K562 (cell line): ENCODE data around the gene FCHO1. TPM values are rescaled to one million over a fixed set of nuclear protein-coding genes. Genes with fewer than 3 reads are reported as not detected.

Experiments used
- CHD4 ChIP-seq: fragments of 200-600 bp; sonication (generic); IDR thresholded peaks from 3 replicates; pipeline ENCODE4 v1.6.1; 2012; ENCODE audit warnings: low read depth, mild to moderate bottlenecking, mixed read lengths, low read length, inconsistent platforms; ENCODE audit not compliant: insufficient read depth, insufficient replicate concordance, poor library complexity, severe bottlenecking
- E2F6 ChIP-seq, 2 experiments: IDR thresholded peaks; 2 replicates each; pipeline ENCODE4 v1.6.1; 2011; ENCODE audit warnings: borderline replicate concordance in 1 of 2, control low read depth in 1 of 2, low read depth in 1 of 2, low read length in 1 of 2, mild to moderate bottlenecking in 1 of 2, mixed read lengths in 1 of 2, moderate library complexity in 1 of 2; ENCODE audit not compliant: insufficient read depth in 1 of 2, insufficient read length in 1 of 2, poor library complexity in 1 of 2, severe bottlenecking in 1 of 2; ENCODE audit errors: extremely low read depth in 1 of 2
- FIP1L1 ChIP-seq: fragments of 200-400 bp; formaldehyde crosslinking; IDR thresholded peaks from 2 replicates; pipeline ENCODE4 v1.6.1; 2018; ENCODE audit warnings: mild to moderate bottlenecking, low read depth, low read length; ENCODE audit not compliant: poor library complexity, severe bottlenecking
- FOXP4 ChIP-seq: sonication (generic); formaldehyde crosslinking; IDR thresholded peaks from 2 replicates; pipeline ENCODE4 v1.8.0; 2022; ENCODE audit warnings: mild to moderate bottlenecking, missing genetic modification reagents, borderline replicate concordance
- GATA2 ChIP-seq: sonication (generic); formaldehyde crosslinking; IDR thresholded peaks from 2 replicates; pipeline ENCODE4 v1.4.0; 2020; ENCODE audit warnings: mild to moderate bottlenecking, missing genetic modification reagents
- HDAC3 ChIP-seq: fragments of 450-650 bp; IDR thresholded peaks from 2 replicates; pipeline ENCODE4 v1.6.1; 2018; ENCODE audit warnings: borderline replicate concordance, mild to moderate bottlenecking, moderate library complexity; ENCODE audit not compliant: partially characterized antibody
- HDAC8 ChIP-seq: fragments of 450-650 bp; IDR thresholded peaks from 2 replicates; pipeline ENCODE4 v1.6.1; 2016; ENCODE audit warnings: mild to moderate bottlenecking, missing genetic modification characterization, moderate library complexity, missing compliant biosample characterization
- MCM5 ChIP-seq: fragments of 450-650 bp; IDR thresholded peaks from 2 replicates; pipeline ENCODE4 v1.6.1; 2016; ENCODE audit warnings: low read depth
- NFIX ChIP-seq: fragments of 250-450 bp; sonication (Bioruptor Pico); IDR thresholded peaks from 2 replicates; pipeline ENCODE4 v1.4.0; 2020; ENCODE audit warnings: low read depth, mild to moderate bottlenecking, moderate library complexity
- PTBP1 ChIP-seq: fragments of 200-400 bp; formaldehyde crosslinking; IDR thresholded peaks from 2 replicates; pipeline ENCODE4 v1.6.1; 2017; ENCODE audit warnings: low read depth, low read length
- THRA ChIP-seq: fragments of 450-650 bp; IDR thresholded peaks from 2 replicates; pipeline ENCODE4 v1.6.1; 2017; ENCODE audit warnings: mild to moderate bottlenecking, moderate library complexity
- TOE1 ChIP-seq, 2 experiments: fragments of 450-650 bp in 1 of 2; sonication (generic) in 1 of 2; formaldehyde crosslinking in 1 of 2; IDR thresholded peaks; 2 replicates each; pipeline versions ENCODE4 v1.7.1 to v1.8.0; 2016 to 2022; ENCODE audit warnings: borderline replicate concordance in 2 of 2, mild to moderate bottlenecking in 2 of 2, antibody characterized with exemption in 1 of 2, inconsistent platforms in 1 of 2, low read depth in 1 of 2, missing genetic modification reagents in 1 of 2, moderate library complexity in 1 of 2
- ZBTB8A ChIP-seq: fragments of 450-650 bp; IDR thresholded peaks from 2 replicates; pipeline ENCODE4 v1.6.1; 2018; ENCODE audit warnings: mild to moderate bottlenecking, moderate library complexity; ENCODE audit not compliant: partially characterized antibody
- ZFP30 ChIP-seq: fragments of 250-450 bp; sonication (Bioruptor Pico); IDR thresholded peaks from 2 replicates; pipeline ENCODE4 v1.8.0; 2022; ENCODE audit warnings: moderate library complexity, mild to moderate bottlenecking, inconsistent platforms, borderline replicate concordance
- ZNF224 ChIP-seq: sonication (generic); formaldehyde crosslinking; IDR thresholded peaks from 2 replicates; pipeline ENCODE4 v1.8.0; 2022; ENCODE audit warnings: mild to moderate bottlenecking, missing genetic modification reagents
- ZNF280B ChIP-seq: fragments of 250-450 bp; sonication (Bioruptor Pico); IDR thresholded peaks from 2 replicates; pipeline ENCODE4 v1.5.1; 2021; ENCODE audit warnings: mild to moderate bottlenecking
- ZNF431 ChIP-seq: sonication (generic); formaldehyde crosslinking; IDR thresholded peaks from 2 replicates; pipeline ENCODE4 v1.8.0; 2022; ENCODE audit warnings: mild to moderate bottlenecking, missing genetic modification reagents
- polyA plus RNA-seq, 8 experiments: library from polyadenylated mRNA; depleted of rRNA in 4 of 8; stranded (reverse) in 5 of 8; unstranded in 3 of 8; fragments of >200 nt; fragmentation: Nextera tagmentation in 2 of 8; fragmentation: Illumina TruSeq in 1 of 8; extraction: Ambion mirVana in 2 of 8; extraction: Trizol in 1 of 8; gene quantifications; 2 replicates each; pipeline versions ENCODE4 v1.2.1 to v1.2.3, GENCODE V29; 2011 to 2014; ENCODE audit warnings: inconsistent platforms in 1 of 8, missing spikeins in 1 of 8
- total RNA-seq, 7 experiments: library from RNA; depleted of rRNA in 6 of 7; stranded (reverse); fragments of >200 nt in 6 of 7; fragmentation: Illumina TruSeq in 2 of 7; extraction: Trizol in 2 of 7; gene quantifications; 2 replicates each; pipeline versions ENCODE4 v1.2.1 to v1.2.3, GENCODE V29; 2011 to 2021; ENCODE audit warnings: low replicate concordance in 1 of 7

Gene FCHO1
- total and polyA plus RNA-seq, 9 of the 15 experiments (the other 6 are each of a cell fraction or from before 2014, with no cell fraction given), result 0.21 to 58.9 (median 18.3) TPM

- TF ChIP-seq THRA (no peak), HDAC8 (tag) (no peak), MCM5 (no peak), TOE1 (IDR thresholded peaks at IDR 0.05; ENCODE audit: borderline replicate concordance) (peak; percentile 75), TOE1 (CRISPR knock-in tag; IDR thresholded peaks at IDR 0.05; ENCODE audit: borderline replicate concordance, low read depth) (no peak; the same call in 1 of the 2 replicates), FIP1L1 (no peak), ZNF224 (CRISPR knock-in tag) (no peak), PTBP1 (peak; percentile 93; the same call in 1 of the 2 replicates), GATA2 (CRISPR knock-in tag) (no peak), FOXP4 (peak; percentile 83; the same call in 1 of the 2 replicates), ZFP30 (CRISPR knock-in tag) (no peak), ZNF431 (CRISPR knock-in tag) (no peak), HDAC3 (peak; percentile 66), ZNF280B (no peak), CHD4 (peak; percentile 82), NFIX (CRISPR knock-in tag) (no peak), ZBTB8A (no peak), E2F6 (IDR thresholded peaks at IDR 0.05; ENCODE audit: borderline replicate concordance in 1 of 2, extremely low read depth in 1 of 2, insufficient read depth in 1 of 2, insufficient read length in 1 of 2, low read depth in 1 of 2, low read length in 1 of 2, poor library complexity in 1 of 2, severe bottlenecking in 1 of 2) (peak; percentile 59 to 63)
These were observed at the start of gene FCHO1 (continued) for GRCh38 chr19:17751103-17751911.
